OCI-LY3 (cell line): Measurements from ENCODE around the gene NRSN2.

Experiments
- EZH2phosphoT487 ChIP-seq: fragments of 200-600 bp; shearing (Covaris generic); IDR thresholded peaks from 2 replicates; pipeline ENCODE4 v1.6.1; 2018; ENCODE audit warnings: antibody characterized with exemption, mixed run types, low read depth
- TF ChIP-seq, protein P1 (sequence below): fragments of 200-600, 300-600 bp; sonication (generic); IDR thresholded peaks from 2 replicates; pipeline ENCODE4 v1.5.1; 2014; ENCODE audit warnings: antibody characterized with exemption, low read length, low read depth

DNA sequence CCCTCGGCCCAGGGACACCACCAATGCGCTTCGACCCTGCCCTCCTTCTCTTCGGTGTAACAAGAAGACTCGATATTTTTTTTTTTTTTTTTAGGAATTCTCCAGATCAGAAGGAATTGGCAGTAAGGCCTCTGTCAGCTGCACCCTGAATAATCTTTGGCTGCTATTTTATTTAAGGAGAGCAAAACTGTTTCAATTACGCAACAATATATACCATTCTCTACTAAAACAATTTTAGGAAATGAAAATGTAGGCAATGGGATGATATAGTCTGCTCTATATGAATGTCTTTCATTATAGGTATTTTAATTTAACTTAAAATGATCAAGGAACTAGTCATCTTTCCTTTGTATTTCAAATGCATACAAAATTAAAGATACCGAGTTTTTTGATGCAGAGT, 36.3 kb upstream of the NRSN2 start:
- TF ChIP-seq, protein P1, sequence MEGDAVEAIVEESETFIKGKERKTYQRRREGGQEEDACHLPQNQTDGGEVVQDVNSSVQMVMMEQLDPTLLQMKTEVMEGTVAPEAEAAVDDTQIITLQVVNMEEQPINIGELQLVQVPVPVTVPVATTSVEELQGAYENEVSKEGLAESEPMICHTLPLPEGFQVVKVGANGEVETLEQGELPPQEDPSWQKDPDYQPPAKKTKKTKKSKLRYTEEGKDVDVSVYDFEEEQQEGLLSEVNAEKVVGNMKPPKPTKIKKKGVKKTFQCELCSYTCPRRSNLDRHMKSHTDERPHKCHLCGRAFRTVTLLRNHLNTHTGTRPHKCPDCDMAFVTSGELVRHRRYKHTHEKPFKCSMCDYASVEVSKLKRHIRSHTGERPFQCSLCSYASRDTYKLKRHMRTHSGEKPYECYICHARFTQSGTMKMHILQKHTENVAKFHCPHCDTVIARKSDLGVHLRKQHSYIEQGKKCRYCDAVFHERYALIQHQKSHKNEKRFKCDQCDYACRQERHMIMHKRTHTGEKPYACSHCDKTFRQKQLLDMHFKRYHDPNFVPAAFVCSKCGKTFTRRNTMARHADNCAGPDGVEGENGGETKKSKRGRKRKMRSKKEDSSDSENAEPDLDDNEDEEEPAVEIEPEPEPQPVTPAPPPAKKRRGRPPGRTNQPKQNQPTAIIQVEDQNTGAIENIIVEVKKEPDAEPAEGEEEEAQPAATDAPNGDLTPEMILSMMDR: no peak
- no peak for TF ChIP-seq EZH2phosphoT487
